OCI-LY3 (cell line): ENCODE data around the gene S1PR1.

Experiments
- H2AFZ ChIP-seq: fragments of 200-600, 300-600 bp; shearing (Covaris generic); 2 replicates; pipeline ENCODE4 v1.6.0; 2014; ENCODE audit warnings: antibody characterized with exemption, low read depth, low read length
- H3K27ac ChIP-seq: fragments of 200-600, 300-600 bp; sonication (generic); 2 replicates; pipeline ENCODE4 v1.5.1; 2014; ENCODE audit warnings: mild to moderate bottlenecking, low read length, moderate library complexity, mixed read lengths
- H3K27me3 ChIP-seq: fragments of 200-600, 300-600 bp; sonication (generic); 2 replicates; pipeline ENCODE4 v1.6.1; 2014; ENCODE audit warnings: low read depth, low read length, mixed read lengths
- H3K36me3 ChIP-seq: fragments of 200-600, 300-600 bp; sonication (generic); replicated peaks from 2 replicates; pipeline ENCODE3; 2014; ENCODE audit warnings: low read depth, low read length, mixed read lengths
- H3K4me1 ChIP-seq: fragments of 300-600, 200-600 bp; sonication (generic); 2 replicates; pipeline ENCODE4 v1.6.1; 2014; ENCODE audit warnings: low read length, mixed read lengths
- H3K4me2 ChIP-seq: fragments of 200-600, 300-600 bp; sonication (generic); 2 replicates; pipeline ENCODE4 v1.6.1; 2014; ENCODE audit warnings: low read length, mixed read lengths
- H3K4me3 ChIP-seq: fragments of 300-600, 200-600 bp; sonication (generic); 2 replicates; pipeline ENCODE4 v1.5.1; 2014; ENCODE audit warnings: antibody characterized with exemption, mild to moderate bottlenecking, low read length, moderate library complexity
- H3K79me2 ChIP-seq: fragments of 300-600, 200-600 bp; shearing (Covaris generic); 2 replicates; pipeline ENCODE4 v1.6.1; 2014; ENCODE audit warnings: mild to moderate bottlenecking, low read length, mixed read lengths
- H3K9ac ChIP-seq: fragments of 300-600, 200-600 bp; shearing (Covaris generic); 2 replicates; pipeline ENCODE4 v1.6.0; 2014; ENCODE audit warnings: mild to moderate bottlenecking, low read length, moderate library complexity
- H3K9me3 ChIP-seq: fragments of 200-600, 300-600 bp; shearing (Covaris generic); 2 replicates; pipeline ENCODE4 v1.6.1; 2014; ENCODE audit warnings: low read length, mixed read lengths; ENCODE audit not compliant: insufficient read depth
- H4K20me1 ChIP-seq: fragments of 200-600, 300-600 bp; sonication (generic); 2 replicates; pipeline ENCODE4 v1.6.1; 2016; ENCODE audit warnings: low read length, mixed read lengths; ENCODE audit not compliant: insufficient read depth
- CTCF ChIP-seq: fragments of 200-600, 300-600 bp; sonication (generic); IDR thresholded peaks from 2 replicates; pipeline ENCODE4 v1.5.1; 2014; ENCODE audit warnings: antibody characterized with exemption, low read length, low read depth
- EZH2phosphoT487 ChIP-seq: fragments of 200-600 bp; shearing (Covaris generic); IDR thresholded peaks from 2 replicates; pipeline ENCODE4 v1.6.1; 2018; ENCODE audit warnings: antibody characterized with exemption, mixed run types, low read depth

Gene S1PR1

GRCh38 chr1:101253976-101254674 lies 17.3 kb downstream of the S1PR1 start:
- Histone ChIP-seq H3K27ac (no peak overlapping the region), H3K4me2 (no peak overlapping the region), H3K9ac (no peak overlapping the region), H3K4me3 (no peak overlapping the region), H3K79me2 (no peaks in the 10 kb centered on the region), H2AFZ (no peak overlapping the region), H3K36me3 (no peaks in the 10 kb centered on the region), H3K27me3 (peaks cover 22% of the 10 kb centered on the region), H3K4me1 (peaks cover 20% of the 10 kb centered on the region), H4K20me1 (no peaks in the 10 kb centered on the region), H3K9me3 (no peaks in the 10 kb centered on the region)
- TF ChIP-seq EZH2phosphoT487 (no peak), CTCF (no peak)

GRCh38 chr1:101257500-101258325 lies 20.9 kb downstream of the S1PR1 start:
- TF ChIP-seq EZH2phosphoT487 (no peak), CTCF (no peak)
- Histone ChIP-seq H3K36me3 (no peaks in the 10 kb centered on the region), H2AFZ (no peak overlapping the region), H3K4me1 (peaks cover 4% of the 10 kb centered on the region; the same call in 1 of the 2 replicates), H3K79me2 (no peaks in the 10 kb centered on the region), H3K4me2 (no peak overlapping the region), H3K9ac (no peak overlapping the region), H3K27me3 (peaks cover 4% of the 10 kb centered on the region; the same call in 1 of the 2 replicates), H3K9me3 (no peaks in the 10 kb centered on the region), H4K20me1 (no peaks in the 10 kb centered on the region), H3K27ac (no peak overlapping the region), H3K4me3 (no peak overlapping the region)

GRCh38 chr1:101259744-101260148 lies 22.9 kb downstream of the S1PR1 start:
- no peak overlapping the region for H3K4me2 ChIP-seq

More at GRCh38 chr1:101259744-101260148, 22.9 kb downstream of the S1PR1 start:
- Histone ChIP-seq H3K9ac (no peak overlapping the region), H4K20me1 (no peaks in the 10 kb centered on the region), H3K4me1 (peaks cover 8% of the 10 kb centered on the region; the same call in 1 of the 2 replicates), H3K27me3 (peaks cover 4% of the 10 kb centered on the region; the same call in 1 of the 2 replicates), H3K36me3 (no peaks in the 10 kb centered on the region), H3K4me3 (no peak overlapping the region), H3K9me3 (no peaks in the 10 kb centered on the region), H3K27ac (no peak overlapping the region), H3K79me2 (no peaks in the 10 kb centered on the region), H2AFZ (no peak overlapping the region)
- TF ChIP-seq EZH2phosphoT487 (no peak), CTCF (no peak)
